Nephron progenitor cell (in vitro differentiated cells): ENCODE results near the gene KCNH5.
"Not testable (repeated sequence)": the region's sequence is repeated elsewhere in the genome, so short reads cannot be mapped to it uniquely, and the experiment has no call there.

Experiments used
- DNase-seq: peaks from one replicate; pipeline ENCODE4 v3.0.0; 2021
- H3K27ac Mint-ChIP-seq: 2 replicates; pipeline ENCODE4 v1.8.0; 2021; ENCODE audit warnings: mild to moderate bottlenecking, moderate library complexity, mixed read lengths
- H3K27me3 Mint-ChIP-seq: 2 replicates; pipeline ENCODE4 v1.8.0; 2021; ENCODE audit warnings: mild to moderate bottlenecking, low read depth, mixed read lengths; ENCODE audit not compliant: poor library complexity
- H3K36me3 Mint-ChIP-seq: 2 replicates; pipeline ENCODE4 v1.8.0; 2021; ENCODE audit warnings: low read depth, mixed read lengths
- H3K4me1 Mint-ChIP-seq: 2 replicates; pipeline ENCODE4 v1.8.0; 2021; ENCODE audit warnings: mixed read lengths
- H3K4me3 Mint-ChIP-seq: 2 replicates; pipeline ENCODE4 v1.8.0; 2021; ENCODE audit warnings: mild to moderate bottlenecking, moderate library complexity, mixed read lengths
- H3K9me3 Mint-ChIP-seq: 2 replicates; pipeline ENCODE4 v1.8.0; 2021; ENCODE audit warnings: mild to moderate bottlenecking, moderate library complexity, mixed read lengths
- CTCF ChIP-seq: fragments of 200-600 bp; sonication (generic); IDR thresholded peaks from 2 replicates; pipeline ENCODE4 v1.5.0; 2021; ENCODE audit warnings: antibody characterized with exemption

Gene KCNH5

GRCh38 chr14:62800577-62800976, 244.7 kb downstream of the KCNH5 start:
- Mint-ChIP-seq H3K9me3 (no peaks in the 10 kb centered on the region), H3K4me3 (no peak overlapping the region), H3K27ac (no peak overlapping the region), H3K4me1 (peaks cover 6% of the 10 kb centered on the region), H3K36me3 (peaks cover 27% of the 10 kb centered on the region), H3K27me3 (no peaks in the 10 kb centered on the region)
- TF ChIP-seq CTCF = no peak
- DNase-seq = no peak

GRCh38 chr14:62796431-62796830, 248.8 kb downstream of the KCNH5 start:
- Mint-ChIP-seq H3K36me3 (peaks cover 20% of the 10 kb centered on the region), H3K27ac (no peak overlapping the region), H3K27me3 (no peaks in the 10 kb centered on the region), H3K4me3 (no peak overlapping the region), H3K9me3 (peaks cover 2% of the 10 kb centered on the region), H3K4me1 (peaks cover 6% of the 10 kb centered on the region)
- TF ChIP-seq CTCF = no peak
- no peak for DNase-seq

GRCh38 chr14:62792578-62792977, 252.7 kb downstream of the KCNH5 start:
- peaks cover 38% of the 10 kb centered on the region for H3K9me3 Mint-ChIP-seq
- no peaks in the 10 kb centered on the region for H3K4me1 Mint-ChIP-seq
- no peak for TF ChIP-seq CTCF
- no peak overlapping the region for H3K27ac Mint-ChIP-seq
- DNase-seq = no peak
- H3K27me3 Mint-ChIP-seq = no peaks in the 10 kb centered on the region
- H3K36me3 Mint-ChIP-seq = peaks cover 46% of the 10 kb centered on the region
- H3K4me3 Mint-ChIP-seq = no peak overlapping the region

GRCh38 chr14:62781328-62781727, 263.9 kb downstream of the KCNH5 start:
- H3K4me3 Mint-ChIP-seq, H3K27me3 Mint-ChIP-seq, H3K4me1 Mint-ChIP-seq, DNase-seq, H3K27ac Mint-ChIP-seq: not testable (repeated sequence)
- peaks cover 51% of the 10 kb centered on the region for H3K36me3 Mint-ChIP-seq
- H3K9me3 Mint-ChIP-seq = peaks cover 29% of the 10 kb centered on the region

GRCh38 chr14:62778852-62779251, 266.4 kb downstream of the KCNH5 start:
- H3K9me3 Mint-ChIP-seq = peaks cover 29% of the 10 kb centered on the region

GRCh38 chr14:62778310-62778709, 266.9 kb downstream of the KCNH5 start:
- Mint-ChIP-seq H3K4me1 (no peaks in the 10 kb centered on the region), H3K4me3 (no peak overlapping the region), H3K9me3 (peaks cover 28% of the 10 kb centered on the region), H3K27me3 (no peaks in the 10 kb centered on the region), H3K27ac (no peak overlapping the region), H3K36me3 (peaks cover 51% of the 10 kb centered on the region)
- no peak for DNase-seq
- TF ChIP-seq CTCF = no peak

More at GRCh38 chr14:62778852-62779251, 266.4 kb downstream of the KCNH5 start:
- no peak for TF ChIP-seq CTCF
- Mint-ChIP-seq H3K36me3 (peaks cover 53% of the 10 kb centered on the region), H3K4me3 (no peak overlapping the region), H3K27me3 (no peaks in the 10 kb centered on the region), H3K27ac (no peak overlapping the region), H3K4me1 (no peaks in the 10 kb centered on the region)
- no peak for DNase-seq
